ENCODE data around the gene NYNRIN.

The NYNRIN gene

DNA sequence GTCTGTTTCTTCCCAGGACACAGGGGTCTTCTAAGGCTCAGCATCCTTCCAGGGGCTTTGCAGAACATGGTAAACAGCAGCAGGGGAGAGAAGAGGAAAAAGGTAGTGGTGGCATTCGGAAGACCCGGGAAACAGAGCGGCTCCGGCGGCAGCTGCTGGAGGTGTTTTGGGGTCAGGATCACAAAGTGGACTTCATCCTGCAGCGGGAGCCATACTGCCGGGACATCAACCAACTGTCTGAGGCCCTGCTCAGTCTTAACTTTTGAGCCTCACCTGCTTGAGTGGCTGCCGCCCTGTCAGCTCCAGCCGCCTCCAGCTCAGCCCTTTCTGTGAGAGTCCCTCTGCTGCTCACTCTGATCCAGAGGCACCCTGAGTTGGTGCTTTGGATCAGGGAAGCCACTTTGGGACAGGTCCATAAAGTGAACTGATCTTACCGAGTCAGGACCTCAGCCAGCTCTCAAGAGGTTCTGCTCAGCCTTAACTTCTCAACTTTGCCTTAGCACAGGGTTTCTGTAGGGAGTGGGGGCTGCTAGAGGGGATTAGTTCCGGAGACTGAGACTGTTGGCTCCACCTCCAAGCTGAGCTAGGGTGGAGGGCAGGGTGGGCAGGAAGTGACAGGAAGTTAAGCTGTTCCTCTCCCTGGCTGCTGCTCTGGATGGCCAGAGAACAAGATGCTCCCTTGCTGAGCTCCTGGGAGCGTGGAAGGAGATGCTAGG, 38.4 kb downstream of the NYNRIN start:
- TF ChIP-seq, protein P1, sequence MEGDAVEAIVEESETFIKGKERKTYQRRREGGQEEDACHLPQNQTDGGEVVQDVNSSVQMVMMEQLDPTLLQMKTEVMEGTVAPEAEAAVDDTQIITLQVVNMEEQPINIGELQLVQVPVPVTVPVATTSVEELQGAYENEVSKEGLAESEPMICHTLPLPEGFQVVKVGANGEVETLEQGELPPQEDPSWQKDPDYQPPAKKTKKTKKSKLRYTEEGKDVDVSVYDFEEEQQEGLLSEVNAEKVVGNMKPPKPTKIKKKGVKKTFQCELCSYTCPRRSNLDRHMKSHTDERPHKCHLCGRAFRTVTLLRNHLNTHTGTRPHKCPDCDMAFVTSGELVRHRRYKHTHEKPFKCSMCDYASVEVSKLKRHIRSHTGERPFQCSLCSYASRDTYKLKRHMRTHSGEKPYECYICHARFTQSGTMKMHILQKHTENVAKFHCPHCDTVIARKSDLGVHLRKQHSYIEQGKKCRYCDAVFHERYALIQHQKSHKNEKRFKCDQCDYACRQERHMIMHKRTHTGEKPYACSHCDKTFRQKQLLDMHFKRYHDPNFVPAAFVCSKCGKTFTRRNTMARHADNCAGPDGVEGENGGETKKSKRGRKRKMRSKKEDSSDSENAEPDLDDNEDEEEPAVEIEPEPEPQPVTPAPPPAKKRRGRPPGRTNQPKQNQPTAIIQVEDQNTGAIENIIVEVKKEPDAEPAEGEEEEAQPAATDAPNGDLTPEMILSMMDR (IDR thresholded peaks at IDR 0.05; ENCODE audit: borderline replicate concordance, control extremely low read depth, extremely low read depth, insufficient read depth, missing control alignments): no peak
- in situ Hi-C loops (cut with MboI; ENCODE audit: low sequenced_read_pairs, unreplicated experiment): loop anchor here (5.0 to 10.0 kb wide), 2 partner anchors 72 to 115 kb away; partner anchors contain the start of gene NFATC4
- peak; percentile 10 for DNase-seq (ENCODE audit: low spot score)

DNA sequence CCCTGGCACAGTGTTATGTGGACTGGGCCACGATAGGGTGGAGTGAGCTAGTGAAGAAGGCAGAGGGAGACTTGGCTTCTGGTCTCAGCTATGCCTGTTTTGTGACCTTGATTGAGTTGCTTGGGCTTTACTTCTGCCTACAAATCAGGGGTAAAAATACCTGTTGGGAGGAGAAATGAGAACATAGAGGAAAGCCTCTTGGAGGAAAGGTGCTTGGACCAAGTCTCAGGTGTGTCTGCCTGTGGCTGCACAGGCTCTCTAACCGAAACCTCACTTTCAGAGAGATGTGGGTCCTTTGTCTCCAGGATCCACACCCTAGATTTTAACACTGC, 38.9 kb downstream of the NYNRIN start:
- DNase-seq (ENCODE audit: low spot score): no peak
- in situ Hi-C loops (cut with MboI; ENCODE audit: low sequenced_read_pairs, unreplicated experiment): loop anchor here (5.0 to 10.0 kb wide), 2 partner anchors 73 to 115 kb away; partner anchors contain the start of gene NFATC4
- TF ChIP-seq, protein P1 (IDR thresholded peaks at IDR 0.05; ENCODE audit: borderline replicate concordance, control extremely low read depth, extremely low read depth, insufficient read depth, missing control alignments): no peak

DNA sequence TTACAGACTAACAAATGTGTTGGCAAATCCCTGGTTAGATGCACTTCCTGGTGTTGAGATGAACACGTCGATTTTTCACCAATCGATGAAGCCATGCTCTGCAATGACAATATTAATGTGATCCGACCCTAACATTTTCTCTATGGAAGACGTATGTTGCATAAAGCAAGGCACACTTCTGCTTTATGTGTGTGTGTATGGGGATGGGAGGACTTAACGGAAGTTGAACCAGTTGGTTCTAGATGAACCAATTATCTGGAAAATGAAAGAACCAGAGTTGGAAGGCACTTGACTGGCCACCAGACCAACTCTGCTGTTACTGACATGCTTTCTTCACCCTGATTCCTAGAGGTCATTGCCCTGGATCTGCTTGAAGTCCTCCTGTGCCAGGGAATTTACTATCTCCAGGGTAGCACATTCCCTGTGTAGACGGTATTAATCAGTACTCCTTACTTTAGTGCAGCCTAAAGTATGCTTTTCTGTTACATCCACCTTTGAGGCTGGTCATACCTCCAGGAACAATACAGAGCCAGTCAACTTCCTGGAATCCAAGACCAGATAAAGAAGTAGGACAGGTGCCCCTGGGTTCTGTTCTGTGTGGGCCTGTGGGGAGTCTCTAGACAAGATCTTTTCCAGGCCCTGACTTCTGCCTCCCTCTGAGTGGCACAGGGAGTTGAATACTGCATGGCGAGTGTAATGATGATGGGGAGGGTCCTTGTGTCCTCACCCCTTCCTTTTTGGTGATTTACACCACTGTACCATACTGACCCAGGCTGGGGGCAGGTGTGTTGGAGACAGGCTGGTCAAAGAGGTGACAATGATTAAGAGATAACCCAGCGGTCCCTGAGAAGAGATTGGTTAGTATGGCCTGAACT, 39.7 kb downstream of the NYNRIN start:
- no peak for DNase-seq (ENCODE audit: low spot score)
- in situ Hi-C loops (cut with MboI; ENCODE audit: low sequenced_read_pairs, unreplicated experiment): loop anchor here (5.0 to 10.0 kb wide), 2 partner anchors 74 to 116 kb away; partner anchors contain the start of gene NFATC4
- TF ChIP-seq, protein P1 (IDR thresholded peaks at IDR 0.05; ENCODE audit: borderline replicate concordance, control extremely low read depth, extremely low read depth, insufficient read depth, missing control alignments): no peak

DNA sequence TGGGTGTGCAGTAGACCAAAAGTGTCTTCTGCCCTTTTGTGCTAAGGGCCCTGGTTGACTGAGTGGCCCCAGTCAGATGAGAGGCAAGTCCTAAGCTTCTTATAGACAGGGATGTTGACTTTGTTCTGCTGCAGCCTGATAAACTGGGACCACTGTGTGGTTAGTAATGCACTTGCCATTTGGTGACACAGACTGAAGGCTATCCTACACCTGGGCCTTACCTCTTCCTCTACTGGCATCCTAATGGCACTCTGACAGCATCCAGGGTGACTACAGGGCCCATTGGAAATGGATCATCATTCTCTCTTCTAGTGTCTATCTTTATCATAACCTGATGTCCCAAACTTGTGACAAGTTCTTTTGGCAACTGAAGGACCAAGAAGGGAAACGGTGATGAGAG, 40.5 kb downstream of the NYNRIN start:
- in situ Hi-C loops (cut with MboI; ENCODE audit: low sequenced_read_pairs, unreplicated experiment): loop anchor here (5.0 to 10.0 kb wide), 2 partner anchors 74 to 117 kb away; partner anchors contain the start of gene NFATC4
- DNase-seq (ENCODE audit: low spot score): no peak
- TF ChIP-seq, protein P1 (IDR thresholded peaks at IDR 0.05; ENCODE audit: borderline replicate concordance, control extremely low read depth, extremely low read depth, insufficient read depth, missing control alignments): no peak

DNA sequence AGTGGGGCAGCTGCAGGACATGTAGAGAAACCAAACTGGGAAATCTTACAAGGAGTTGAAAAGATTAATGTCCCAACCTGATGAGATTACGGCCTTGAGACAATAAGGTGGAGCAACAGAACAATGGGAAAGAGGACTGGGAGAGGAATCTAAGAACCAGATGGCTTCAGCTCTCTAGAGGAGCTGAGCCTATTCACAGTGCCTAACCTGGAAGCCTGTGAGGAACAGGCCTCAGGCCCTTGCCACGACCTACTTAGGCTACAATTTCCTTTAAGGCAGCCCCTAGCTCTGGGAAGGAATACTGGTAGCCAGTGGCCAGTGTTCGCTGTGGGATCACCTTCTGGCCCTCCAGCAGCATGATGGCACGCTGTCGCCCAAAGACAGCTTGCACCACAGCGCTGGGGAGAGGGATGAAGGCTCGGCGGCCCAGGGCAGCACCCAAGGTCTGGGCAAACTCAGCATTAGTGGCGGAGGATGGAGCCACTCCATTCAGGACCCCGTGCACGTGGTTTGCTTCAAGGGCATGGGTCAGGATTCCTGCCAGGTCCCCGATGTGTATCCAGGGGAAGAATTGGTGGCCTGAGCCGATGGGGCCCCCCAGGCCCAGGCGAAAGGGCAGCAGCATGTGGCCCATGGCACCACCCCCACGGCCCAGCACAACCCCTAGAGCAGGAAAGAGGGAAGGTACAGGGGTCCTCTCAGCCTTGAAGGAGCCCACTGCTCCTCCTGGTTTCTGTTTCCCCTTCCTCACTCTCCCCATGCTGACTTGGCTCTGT, 41.2 kb downstream of the NYNRIN start:
- TF ChIP-seq, protein P1 (IDR thresholded peaks at IDR 0.05; ENCODE audit: borderline replicate concordance, control extremely low read depth, extremely low read depth, insufficient read depth, missing control alignments): no peak
- in situ Hi-C loops (cut with MboI; ENCODE audit: low sequenced_read_pairs, unreplicated experiment): loop anchor here (5.0 to 10.0 kb wide), 2 partner anchors 75 to 118 kb away; partner anchors contain the start of gene NFATC4
- peak; percentile 6 for DNase-seq (ENCODE audit: low spot score)
